ENCODE data around the gene EVI5L. TPM values are rescaled to one million over a fixed set of nuclear protein-coding genes. Genes with fewer than 3 reads are reported as not detected.

Gene EVI5L
- 1 to 10 TPM; 8.5 to 8.8 TPM for polyA plus RNA-seq

DNA sequence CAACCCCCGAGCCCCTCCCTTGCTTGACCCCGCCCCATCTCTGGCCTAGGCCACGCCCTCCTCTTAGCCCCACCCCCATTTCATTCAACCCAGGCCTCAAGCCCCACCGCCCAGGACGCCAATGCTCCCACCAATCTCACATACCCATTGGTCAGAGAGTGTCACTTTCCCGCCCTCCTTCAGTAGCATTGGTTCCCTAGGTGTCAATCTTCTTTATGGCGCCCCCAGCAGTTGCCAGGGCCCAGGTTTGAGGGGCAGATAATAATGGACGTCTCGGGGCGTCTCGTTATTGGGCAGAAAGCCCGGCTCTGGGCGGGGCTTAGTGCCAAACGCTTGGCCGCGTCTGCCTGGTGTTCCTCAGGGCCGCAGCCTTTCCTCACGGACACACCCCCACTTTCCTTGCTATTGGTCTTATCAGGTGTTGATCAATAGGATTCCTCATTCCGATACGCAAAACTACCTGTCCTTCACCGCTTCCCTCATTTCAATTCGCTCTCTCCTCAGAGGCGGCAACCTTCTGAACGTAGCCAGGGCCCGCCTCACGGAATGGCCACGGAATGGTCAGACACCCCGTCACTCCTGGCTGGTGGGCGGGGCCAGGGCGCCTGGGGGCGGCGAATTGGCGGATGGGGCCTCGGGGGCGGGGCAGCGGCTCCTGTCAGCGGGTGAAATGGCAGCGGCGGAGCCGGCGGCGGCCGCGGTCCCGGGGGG lies at the start of gene EVI5L:
Gene EVI5L, plus strand, starts transcription at position 658 of the 711 bp plus-strand sequence. CDS start 16,325 bp downstream, outside the sequence.
- no peaks in the 10 kb centered on the region for H3K9me3 ChIP-seq (ENCODE audit: control insufficient read depth in 2 of 2, insufficient read depth in 1 of 2, low read depth in 1 of 2, low read length in 1 of 2)
- 0 to 1% methylated on average over 44 to 45 of the region's 45 CpGs for WGBS, 2 donors
- peak within 1 kb of the TSS; percentile 62 to 80 for H3K4me3 ChIP-seq (ENCODE audit: low read depth in 1 of 2, low read length in 2 of 2)
- H3K27ac ChIP-seq (ENCODE audit: low read depth in 2 of 2, low read length in 1 of 2): peak within 1 kb of the TSS; percentile 35 to 54
- no peaks in the 10 kb centered on the region for H3K36me3 ChIP-seq (ENCODE audit: control insufficient read depth in 2 of 2, insufficient read depth in 2 of 2, low read length in 1 of 2)
- peaks cover 7 to 8% of the 10 kb centered on the region in 2 donors for H3K4me1 ChIP-seq (ENCODE audit: control insufficient read depth in 2 of 2, insufficient read depth in 2 of 2, low read length in 1 of 2)
- no peaks in the 10 kb centered on the region for H3K27me3 ChIP-seq (ENCODE audit: control insufficient read depth in 1 of 2, insufficient read depth in 2 of 2, low read length in 2 of 2)

DNA sequence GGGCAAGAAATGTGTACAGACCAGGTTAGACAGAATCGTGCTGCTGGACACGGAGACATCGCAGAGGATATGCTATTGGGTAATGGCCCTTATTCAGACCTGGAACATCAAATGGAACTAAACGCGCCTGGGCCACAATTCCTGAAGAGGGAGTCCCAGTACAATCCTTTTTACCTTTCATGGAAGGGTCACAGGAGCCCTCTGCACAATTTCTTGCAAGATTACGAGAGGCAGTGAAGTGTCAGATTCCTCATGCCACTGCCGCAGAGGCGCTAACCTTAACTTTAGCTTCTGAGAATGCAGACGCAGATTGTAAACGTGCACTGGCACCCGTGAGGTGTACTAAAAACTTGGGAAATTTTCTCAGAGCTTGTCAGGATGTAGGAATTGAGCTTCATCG lies 48.9 kb upstream of the EVI5L start:
- H3K27me3 ChIP-seq (ENCODE audit: control insufficient read depth in 1 of 2, insufficient read depth in 2 of 2, low read length in 2 of 2): peaks cover 5% of the 10 kb centered on the region in 2 donors
- 49 to 50% methylated on average over 12 of the region's 12 CpGs for WGBS, 2 donors
- H3K4me1 ChIP-seq (ENCODE audit: control insufficient read depth in 2 of 2, insufficient read depth in 2 of 2, low read length in 1 of 2): no peaks in the 10 kb centered on the region

DNA sequence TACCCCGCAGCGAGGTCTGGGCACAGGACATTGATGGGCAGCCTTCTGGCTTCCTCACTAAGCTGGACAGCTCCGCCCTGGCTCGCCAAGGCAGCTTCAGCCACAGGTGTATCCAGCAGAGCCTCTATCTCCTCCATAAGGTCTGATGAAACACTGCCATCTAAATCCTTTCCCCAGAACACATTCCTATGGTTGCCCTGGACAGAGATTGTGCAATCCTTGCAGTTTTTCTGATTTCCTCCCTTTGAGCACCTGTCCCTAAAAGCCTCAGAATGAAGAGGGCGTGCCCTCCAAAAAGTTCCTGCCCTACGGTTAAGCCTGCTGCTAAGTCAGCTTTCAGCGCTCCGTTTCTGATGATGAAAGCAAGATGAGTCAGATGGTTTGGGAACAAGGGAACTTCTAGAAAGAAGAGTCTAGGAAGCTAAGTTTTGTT lies 46.0 kb upstream of the EVI5L start:
- H3K4me3 ChIP-seq (ENCODE audit: low read depth in 1 of 2, low read length in 2 of 2): no peak overlapping the region
- H3K27ac ChIP-seq (ENCODE audit: low read depth in 2 of 2, low read length in 1 of 2): no peak overlapping the region
- no peaks in the 10 kb centered on the region for H3K36me3 ChIP-seq (ENCODE audit: control insufficient read depth in 2 of 2, insufficient read depth in 2 of 2, low read length in 1 of 2)
- H3K9me3 ChIP-seq (ENCODE audit: control insufficient read depth in 2 of 2, insufficient read depth in 1 of 2, low read depth in 1 of 2, low read length in 1 of 2): peaks cover 0 to 5% of the 10 kb centered on the region in 2 donors
- H3K4me1 ChIP-seq (ENCODE audit: control insufficient read depth in 2 of 2, insufficient read depth in 2 of 2, low read length in 1 of 2): peaks cover 0 to 1% of the 10 kb centered on the region in 2 donors
- 17 to 29% methylated on average over 8 of the region's 8 CpGs for WGBS, 2 donors
- peaks cover 5 to 12% of the 10 kb centered on the region in 2 donors for H3K27me3 ChIP-seq (ENCODE audit: control insufficient read depth in 1 of 2, insufficient read depth in 2 of 2, low read length in 2 of 2)

More for the DNA sequence above, 48.9 kb upstream of the EVI5L start:
- Histone ChIP-seq H3K9me3 (ENCODE audit: control insufficient read depth in 2 of 2, insufficient read depth in 1 of 2, low read depth in 1 of 2, low read length in 1 of 2) (peaks cover 0 to 5% of the 10 kb centered on the region in 2 donors), H3K36me3 (ENCODE audit: control insufficient read depth in 2 of 2, insufficient read depth in 2 of 2, low read length in 1 of 2) (no peaks in the 10 kb centered on the region), H3K27ac (ENCODE audit: low read depth in 2 of 2, low read length in 1 of 2) (no peak overlapping the region), H3K4me3 (ENCODE audit: low read depth in 1 of 2, low read length in 2 of 2) (no peak overlapping the region)

DNA sequence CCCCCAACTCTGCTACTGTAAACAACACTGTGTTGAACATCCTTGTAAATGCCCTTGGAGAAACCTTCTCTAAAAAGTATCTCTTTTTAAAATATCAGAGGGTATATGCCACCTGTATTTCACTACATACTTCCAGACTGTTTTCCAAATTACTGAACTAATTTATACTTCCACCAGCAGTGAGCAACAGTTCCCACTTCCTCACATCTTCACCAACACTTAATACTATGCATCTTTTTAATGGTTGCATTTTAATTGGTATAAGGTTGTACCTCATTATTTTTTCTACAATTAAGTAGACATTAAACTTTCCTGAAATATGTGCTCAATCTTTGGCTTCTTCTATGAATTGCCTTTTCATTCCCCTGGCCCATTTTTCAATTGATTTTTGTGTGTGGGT lies 45.2 kb upstream of the EVI5L start:
- Histone ChIP-seq H3K4me1 (ENCODE audit: control insufficient read depth in 2 of 2, insufficient read depth in 2 of 2, low read length in 1 of 2) (peaks cover 0 to 4% of the 10 kb centered on the region in 2 donors), H3K27ac (ENCODE audit: low read depth in 2 of 2, low read length in 1 of 2) (no peak overlapping the region), H3K9me3 (ENCODE audit: control insufficient read depth in 2 of 2, insufficient read depth in 1 of 2, low read depth in 1 of 2, low read length in 1 of 2) (peaks cover 0 to 3% of the 10 kb centered on the region in 2 donors), H3K4me3 (ENCODE audit: low read depth in 1 of 2, low read length in 2 of 2) (no peak overlapping the region), H3K36me3 (ENCODE audit: control insufficient read depth in 2 of 2, insufficient read depth in 2 of 2, low read length in 1 of 2) (no peaks in the 10 kb centered on the region), H3K27me3 (ENCODE audit: control insufficient read depth in 1 of 2, insufficient read depth in 2 of 2, low read length in 2 of 2) (peaks cover 5 to 16% of the 10 kb centered on the region in 2 donors)

DNA sequence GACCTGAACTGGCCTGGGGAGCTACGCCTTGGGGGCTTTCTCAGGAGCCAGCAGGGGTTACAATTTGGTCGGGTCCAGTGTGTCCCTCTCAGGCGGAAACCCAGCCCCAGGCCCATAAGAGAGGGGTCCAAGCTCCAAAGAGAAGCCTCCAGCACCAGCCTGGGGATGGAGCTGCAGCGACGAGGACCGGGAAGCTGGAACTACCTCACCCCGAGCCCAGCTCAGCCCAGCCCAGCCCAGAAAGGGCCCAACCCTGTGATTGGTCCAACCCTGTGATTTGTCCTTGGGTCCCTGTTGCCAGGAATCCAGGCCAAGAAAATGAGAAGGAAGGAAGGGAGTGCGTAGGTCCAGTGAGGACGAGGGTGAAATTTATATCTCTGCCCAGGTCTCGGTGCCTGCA lies 42.9 kb upstream of the EVI5L start:
- Histone ChIP-seq H3K4me1 (ENCODE audit: control insufficient read depth in 2 of 2, insufficient read depth in 2 of 2, low read length in 1 of 2) (peaks cover 0 to 4% of the 10 kb centered on the region in 2 donors), H3K4me3 (ENCODE audit: low read depth in 1 of 2, low read length in 2 of 2) (no peak overlapping the region), H3K27ac (ENCODE audit: low read depth in 2 of 2, low read length in 1 of 2) (no peak overlapping the region), H3K9me3 (ENCODE audit: control insufficient read depth in 2 of 2, insufficient read depth in 1 of 2, low read depth in 1 of 2, low read length in 1 of 2) (no peaks in the 10 kb centered on the region), H3K27me3 (ENCODE audit: control insufficient read depth in 1 of 2, insufficient read depth in 2 of 2, low read length in 2 of 2) (peaks cover 5 to 14% of the 10 kb centered on the region in 2 donors), H3K36me3 (ENCODE audit: control insufficient read depth in 2 of 2, insufficient read depth in 2 of 2, low read length in 1 of 2) (no peaks in the 10 kb centered on the region)
- WGBS, 2 donors: 19 to 21% methylated on average over 10 of the region's 10 CpGs

DNA sequence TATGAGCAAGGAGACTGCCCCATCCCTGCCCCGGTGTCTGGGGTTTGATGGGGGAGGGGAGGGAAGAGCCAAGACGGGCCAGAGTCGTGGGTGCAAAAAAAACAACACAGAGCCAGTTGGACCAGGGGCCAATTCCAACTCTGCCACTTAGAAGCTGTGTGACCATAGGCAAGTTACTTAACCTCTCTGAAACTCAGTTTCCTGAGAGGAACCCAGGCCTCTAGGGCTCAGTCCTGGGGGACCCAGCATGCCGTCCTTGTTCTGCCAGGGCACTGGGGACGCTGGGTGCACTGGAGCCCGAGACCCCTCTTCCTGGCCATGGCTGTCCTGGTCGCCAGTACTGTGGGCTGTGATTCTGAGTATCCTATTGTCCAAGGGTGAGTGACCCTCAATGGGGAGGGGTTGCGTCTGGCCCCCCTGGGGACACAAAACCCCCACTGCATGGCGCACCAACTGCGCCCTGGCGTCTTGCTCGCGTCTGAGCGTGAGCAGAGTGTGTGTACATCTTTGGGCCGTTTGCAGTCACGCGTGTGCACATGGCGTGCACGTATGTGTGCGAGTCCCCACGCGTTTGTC lies 42.3 kb upstream of the EVI5L start:
- Histone ChIP-seq H3K4me3 (ENCODE audit: low read depth in 1 of 2, low read length in 2 of 2) (no peak overlapping the region), H3K27me3 (ENCODE audit: control insufficient read depth in 1 of 2, insufficient read depth in 2 of 2, low read length in 2 of 2) (peaks cover 5 to 14% of the 10 kb centered on the region in 2 donors), H3K4me1 (ENCODE audit: control insufficient read depth in 2 of 2, insufficient read depth in 2 of 2, low read length in 1 of 2) (peaks cover 0 to 4% of the 10 kb centered on the region in 2 donors), H3K36me3 (ENCODE audit: control insufficient read depth in 2 of 2, insufficient read depth in 2 of 2, low read length in 1 of 2) (no peaks in the 10 kb centered on the region), H3K9me3 (ENCODE audit: control insufficient read depth in 2 of 2, insufficient read depth in 1 of 2, low read depth in 1 of 2, low read length in 1 of 2) (no peaks in the 10 kb centered on the region), H3K27ac (ENCODE audit: low read depth in 2 of 2, low read length in 1 of 2) (no peak overlapping the region)
- 10 to 16% methylated on average over 22 of the region's 22 CpGs for WGBS, 2 donors

DNA sequence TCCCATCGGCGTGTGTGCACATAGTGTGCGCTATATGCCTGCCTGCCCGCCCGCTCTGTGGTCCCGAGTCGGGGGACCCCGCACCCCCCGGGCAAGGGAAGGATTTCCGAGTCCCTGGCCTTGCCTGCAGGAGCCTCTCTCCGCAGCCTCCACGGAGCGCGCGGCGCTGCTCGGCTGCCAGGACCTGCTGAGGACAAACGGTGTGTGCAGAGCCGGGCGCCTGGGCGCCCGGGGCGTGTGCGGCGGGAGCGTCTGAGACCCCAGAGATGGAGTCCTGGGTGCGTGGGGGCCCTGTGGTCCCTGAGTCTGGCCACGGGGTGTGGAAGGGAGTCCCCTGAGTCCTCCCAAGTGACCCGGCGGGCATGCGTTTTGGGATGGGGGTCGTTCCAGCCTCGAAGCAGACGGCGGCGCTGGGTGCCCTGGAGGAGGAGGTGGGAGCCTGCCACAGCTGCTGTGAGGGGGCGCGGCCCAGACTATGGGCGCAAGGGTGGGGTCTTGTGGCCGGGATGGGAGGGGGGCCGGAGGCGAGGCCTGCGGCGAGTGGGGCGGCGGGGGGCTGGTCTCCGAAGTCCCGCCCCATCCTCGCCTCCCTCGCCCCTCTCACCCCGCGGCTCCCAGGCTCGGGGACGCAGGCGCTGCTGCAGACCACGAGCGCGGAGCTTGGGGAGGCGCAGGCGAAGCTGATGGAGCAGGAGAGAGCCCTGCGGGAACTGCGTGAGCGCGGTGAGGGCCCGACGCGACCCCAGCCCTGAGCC lies 41.7 kb upstream of the EVI5L start:
- H3K4me3 ChIP-seq (ENCODE audit: low read depth in 1 of 2, low read length in 2 of 2): no peak overlapping the region
- 4% methylated on average over 49 to 67 of the region's 67 CpGs for WGBS, 2 donors

DNA sequence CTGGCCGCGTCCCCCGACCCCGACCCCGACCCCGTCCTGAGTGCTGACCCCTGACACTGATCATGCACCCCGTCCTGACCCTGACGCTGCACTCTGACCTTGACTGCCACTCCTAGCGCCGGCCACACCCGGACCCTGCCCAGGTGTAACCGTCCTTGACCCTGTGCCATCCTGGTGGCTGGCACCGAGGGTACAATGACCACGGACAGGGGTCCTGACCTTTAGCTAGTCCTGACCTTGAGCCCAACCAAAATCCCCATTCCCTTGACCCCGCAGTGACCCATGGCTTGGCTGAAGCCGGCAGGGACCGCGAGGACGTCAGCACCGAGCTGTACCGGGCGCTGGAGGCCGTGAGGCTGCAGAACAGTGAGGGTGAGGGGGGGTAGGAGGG lies 41.1 kb upstream of the EVI5L start:
- 0 to 2% methylated on average over 21 to 23 of the region's 23 CpGs for WGBS, 2 donors
- Histone ChIP-seq H3K27ac (ENCODE audit: low read depth in 2 of 2, low read length in 1 of 2) (no peak overlapping the region), H3K4me1 (ENCODE audit: control insufficient read depth in 2 of 2, insufficient read depth in 2 of 2, low read length in 1 of 2) (peaks cover 0 to 4% of the 10 kb centered on the region in 2 donors), H3K9me3 (ENCODE audit: control insufficient read depth in 2 of 2, insufficient read depth in 1 of 2, low read depth in 1 of 2, low read length in 1 of 2) (no peaks in the 10 kb centered on the region), H3K27me3 (ENCODE audit: control insufficient read depth in 1 of 2, insufficient read depth in 2 of 2, low read length in 2 of 2) (peaks cover 0 to 14% of the 10 kb centered on the region in 2 donors), H3K36me3 (ENCODE audit: control insufficient read depth in 2 of 2, insufficient read depth in 2 of 2, low read length in 1 of 2) (no peaks in the 10 kb centered on the region), H3K4me3 (ENCODE audit: low read depth in 1 of 2, low read length in 2 of 2) (no peak overlapping the region)

More for the DNA sequence above, 41.7 kb upstream of the EVI5L start:
- Histone ChIP-seq H3K9me3 (ENCODE audit: control insufficient read depth in 2 of 2, insufficient read depth in 1 of 2, low read depth in 1 of 2, low read length in 1 of 2) (no peaks in the 10 kb centered on the region), H3K27me3 (ENCODE audit: control insufficient read depth in 1 of 2, insufficient read depth in 2 of 2, low read length in 2 of 2) (peaks cover 4 to 14% of the 10 kb centered on the region in 2 donors), H3K4me1 (ENCODE audit: control insufficient read depth in 2 of 2, insufficient read depth in 2 of 2, low read length in 1 of 2) (peaks cover 0 to 4% of the 10 kb centered on the region in 2 donors), H3K27ac (ENCODE audit: low read depth in 2 of 2, low read length in 1 of 2) (no peak overlapping the region), H3K36me3 (ENCODE audit: control insufficient read depth in 2 of 2, insufficient read depth in 2 of 2, low read length in 1 of 2) (no peaks in the 10 kb centered on the region)

DNA sequence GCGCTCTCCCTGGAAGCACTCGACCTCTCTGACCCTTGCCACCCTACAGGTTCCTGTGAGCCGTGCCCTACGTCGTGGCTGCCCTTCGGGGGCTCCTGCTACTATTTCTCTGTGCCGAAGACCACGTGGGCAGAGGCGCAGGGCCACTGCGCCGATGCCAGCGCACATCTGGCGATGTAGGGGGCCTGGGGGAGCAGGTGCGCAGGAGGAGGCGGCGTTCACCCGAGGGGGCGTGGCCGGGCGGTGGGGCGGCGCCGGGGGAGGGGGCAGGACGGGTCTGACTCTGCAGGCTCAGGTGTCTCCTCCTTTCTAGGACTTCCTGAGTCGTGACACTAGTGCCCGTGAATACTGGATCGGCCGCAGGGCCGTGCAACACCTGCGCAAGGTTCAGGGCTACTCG lies 40.6 kb upstream of the EVI5L start:
- H3K4me3 ChIP-seq (ENCODE audit: low read depth in 1 of 2, low read length in 2 of 2): no peak overlapping the region
- 7 to 8% methylated on average over 28 to 31 of the region's 31 CpGs for WGBS, 2 donors
- H3K36me3 ChIP-seq (ENCODE audit: control insufficient read depth in 2 of 2, insufficient read depth in 2 of 2, low read length in 1 of 2): no peaks in the 10 kb centered on the region
- H3K9me3 ChIP-seq (ENCODE audit: control insufficient read depth in 2 of 2, insufficient read depth in 1 of 2, low read depth in 1 of 2, low read length in 1 of 2): no peaks in the 10 kb centered on the region
- no peak overlapping the region for H3K27ac ChIP-seq (ENCODE audit: low read depth in 2 of 2, low read length in 1 of 2)
- peaks cover 0 to 4% of the 10 kb centered on the region in 2 donors for H3K4me1 ChIP-seq (ENCODE audit: control insufficient read depth in 2 of 2, insufficient read depth in 2 of 2, low read length in 1 of 2)
- peaks cover 0 to 14% of the 10 kb centered on the region in 2 donors for H3K27me3 ChIP-seq (ENCODE audit: control insufficient read depth in 1 of 2, insufficient read depth in 2 of 2, low read length in 2 of 2)
